Spleen (tissue), 11 donors: ENCODE measurements around the gene TPPP3. TPM values are rescaled to one million over a fixed set of nuclear protein-coding genes. Genes with fewer than 3 reads are reported as not detected.
A peak's percentile ranks its signal among the peaks of the same experiment; 100 is the strongest.

Experiments used
- DNase-seq: peaks from one replicate; pipeline ENCODE4 v3.0.0-alpha.2; 2020
- H3K27ac ChIP-seq, 8 donors: fragments of 200-600 bp; sonication (generic) in 7 of 8; 1 replicate in 4 of 8; 2 replicates in 4 of 8; pipeline versions ENCODE4 v1.5.0 to v1.8.0; 2016 to 2021; ENCODE audit warnings: inconsistent platforms in 4 of 8, mild to moderate bottlenecking in 4 of 8, moderate library complexity in 1 of 8
- H3K27me3 ChIP-seq, 7 donors: fragments of 200-600 bp; sonication (generic) in 6 of 7; replicated peaks in 1 of 7; 1 replicate in 4 of 7; 2 replicates in 3 of 7; pipeline versions ENCODE4 v1.5.0 to v1.8.0; 2016 to 2021; ENCODE audit warnings: inconsistent platforms in 3 of 7, mild to moderate bottlenecking in 1 of 7
- H3K36me3 ChIP-seq, 6 donors: fragments of 200-600 bp; sonication (generic) in 5 of 6; 1 replicate in 4 of 6; 2 replicates in 2 of 6; pipeline versions ENCODE4 v1.5.0 to v1.8.0; 2016 to 2021; ENCODE audit warnings: inconsistent platforms in 2 of 6
- H3K4me1 ChIP-seq, 6 donors: fragments of 200-600 bp; sonication (generic) in 5 of 6; 1 replicate in 3 of 6; 2 replicates in 3 of 6; pipeline versions ENCODE4 v1.5.0 to v1.8.0; 2016 to 2021; ENCODE audit warnings: inconsistent platforms in 3 of 6
- H3K4me3 ChIP-seq, 8 donors: fragments of 200-600 bp; sonication (generic) in 7 of 8; 1 replicate in 4 of 8; 2 replicates in 4 of 8; pipeline versions ENCODE4 v1.5.0 to v1.8.0; 2016 to 2021; ENCODE audit warnings: inconsistent platforms in 4 of 8, mild to moderate bottlenecking in 4 of 8, moderate library complexity in 2 of 8
- H3K9me3 ChIP-seq, 8 donors: fragments of 200-600 bp; sonication (generic) in 7 of 8; 1 replicate in 4 of 8; 2 replicates in 4 of 8; pipeline versions ENCODE4 v1.5.0 to v1.8.0; 2016 to 2021; ENCODE audit warnings: inconsistent platforms in 4 of 8
- CTCF ChIP-seq, 11 experiments: fragments of 200-600 bp in 7 of 11; fragments of 450-650 bp in 4 of 11; sonication (generic) in 4 of 11; IDR thresholded peaks in 8 of 11; conservative IDR thresholded peaks in 3 of 11; 1 replicate in 7 of 11; 2 replicates in 4 of 11; pipeline versions ENCODE4 v1.4.0 to v1.8.0; 2016 to 2021; ENCODE audit warnings: antibody characterized with exemption in 11 of 11, inconsistent platforms in 4 of 11, mild to moderate bottlenecking in 1 of 11
- POLR2A ChIP-seq, 3 donors: fragments of 450-650 bp; IDR thresholded peaks; one replicate each; pipeline ENCODE4 v1.5.1; 2017; ENCODE audit warnings: antibody characterized with exemption in 3 of 3, mild to moderate bottlenecking in 1 of 3
- POLR2AphosphoS5 ChIP-seq, 3 donors: sonication (generic); formaldehyde crosslinking; IDR thresholded peaks; one replicate each; pipeline ENCODE4 v1.5.1; 2017; ENCODE audit warnings: antibody characterized with exemption in 3 of 3
- WGBS, 5 donors: extraction: QIAGEN DNeasy Blood & Tissue Kit in 3 of 5; methylation state at CpG; one replicate each; pipeline versions ENCODE4 v1.1.5 to v1.1.7; 2013 to 2018; 5-methylcytosine and 5-hydroxymethylcytosine counted together
- intact Hi-C: fragments of 100-400 bp; cut with DNase I; formaldehyde crosslinking; loops from one replicate; pipeline ENCODE4 v1.15.0; 2023; ENCODE audit warnings: low total_unique reads
- polyA plus RNA-seq, 3 donors: library from polyadenylated mRNA; stranded (reverse); fragments of 200-250 nt; gene quantifications; one replicate each; pipeline ENCODE4 v1.2.1, GENCODE V29; 2013
- total RNA-seq, 7 donors: library from RNA; depleted of rRNA in 3 of 7; stranded (reverse); fragments of >200 nt in 3 of 7; fragmentation: NEBNext Ultra II Directional in 4 of 7; extraction: Animal tissue kit (Norgen Biotek cat#: 25700) in 4 of 7; gene quantifications; one replicate each; pipeline versions ENCODE4 v1.1.0 to v1.2.1, GENCODE V29; 2016 to 2021
- donor health status: healthy with polysubstance abuse.
- donor health status: DM: no; HTN: no; CAD: no; lungs with moderate emphysema.
- donor health status: DM: no; HTN: no; CAD: no.
- donor health status: Bipolar disorder and iron deficiency.
- donor health status: healthy.
- donor health status: DM: no; HTN: no; CAD: no.
- donor health status: DM: yes; HTN: yes; CAD: no.

TPPP3 gene
- total and polyA plus RNA-seq, 10 donors = 2.5 to 13.9 (median 8.6) TPM

- Histone ChIP-seq H3K27me3 (peaks cover 0 to 38% (median 9%) of the 10 kb centered on the region in 7 donors), H3K27ac (no peak overlapping the region), H3K4me3 (peak overlapping the region in 2 of 8 donors; percentile 7 to 40), H3K36me3 (no peaks in the 10 kb centered on the region), H3K9me3 (no peaks in the 10 kb centered on the region), H3K4me1 (peaks cover 16 to 62% (median 42%) of the 10 kb centered on the region in 6 donors)
- peak; percentile 86 for DNase-seq
- peak; percentile 45 to 90 (median 79) for TF ChIP-seq CTCF (IDR thresholded peaks at IDR 0.05 in 8 of 11, conservative IDR thresholded peaks at IDR 0.05 in 3 of 11)
- TF ChIP-seq POLR2A (IDR thresholded peaks at IDR 0.05) = no peak
- TF ChIP-seq POLR2AphosphoS5 (IDR thresholded peaks at IDR 0.05) = peak; percentile 18 to 68 (median 59)
- intact Hi-C loops = no loop called here
- 21 to 40% (median 31%) methylated on average over 14 to 42 of the region's 42 CpGs for WGBS, 5 donors
Observed at GRCh38 chr16:67399218-67399733, 6.0 kb upstream of the TPPP3 start.

- no peak overlapping the region for H3K27ac ChIP-seq
Observed at GRCh38 chr16:67398546-67399217, 5.4 kb upstream of the TPPP3 start.

GRCh38 chr16:67397812-67398545 is 4.7 kb upstream of the TPPP3 start:
- Histone ChIP-seq H3K9me3 (no peaks in the 10 kb centered on the region), H3K27ac (no peak overlapping the region), H3K4me1 (peaks cover 29 to 66% (median 49%) of the 10 kb centered on the region in 6 donors), H3K27me3 (peaks cover 0 to 51% (median 18%) of the 10 kb centered on the region in 7 donors), H3K36me3 (no peaks in the 10 kb centered on the region), H3K4me3 (no peak overlapping the region)
- DNase-seq = peak; percentile 72
- 85 to 92% (median 89%) methylated on average over 19 to 22 of the region's 22 CpGs for WGBS, 5 donors
- intact Hi-C loops = no loop called here
- TF ChIP-seq POLR2AphosphoS5 (IDR thresholded peaks at IDR 0.05) (peak in 1 of 3 donors; percentile 17), POLR2A (IDR thresholded peaks at IDR 0.05) (no peak), CTCF (IDR thresholded peaks at IDR 0.05 in 8 of 11, conservative IDR thresholded peaks at IDR 0.05 in 3 of 11) (no peak)

More at GRCh38 chr16:67398546-67399217, 5.4 kb upstream of the TPPP3 start:
- Histone ChIP-seq H3K27me3 (peaks cover 0 to 44% (median 15%) of the 10 kb centered on the region in 7 donors), H3K9me3 (no peaks in the 10 kb centered on the region), H3K36me3 (no peaks in the 10 kb centered on the region), H3K4me1 (peaks cover 22 to 62% (median 45%) of the 10 kb centered on the region in 6 donors), H3K4me3 (peak overlapping the region in 1 of 8 donors; percentile 40)
- DNase-seq = peak; percentile 48
- WGBS, 5 donors = 86 to 95% (median 89%) methylated on average over 17 to 19 of the region's 19 CpGs
- TF ChIP-seq POLR2A (IDR thresholded peaks at IDR 0.05) (no peak), POLR2AphosphoS5 (IDR thresholded peaks at IDR 0.05) (no peak), CTCF (IDR thresholded peaks at IDR 0.05 in 8 of 11, conservative IDR thresholded peaks at IDR 0.05 in 3 of 11) (no peak)
- intact Hi-C loops = no loop called here
